Body of pancreas (tissue), 4 donors: ENCODE measurements around the gene LRRC23. TPM values are rescaled to one million over a fixed set of nuclear protein-coding genes. Genes with fewer than 3 reads are reported as not detected.
"Not testable (repeated sequence)": the region's sequence is repeated elsewhere in the genome, so short reads cannot be mapped to it uniquely, and the experiment has no call there.

Experiments used
- ATAC-seq: fragments of 150-250 bp; one replicate; pipeline ENCODE4 v1.9.1; 2016
- DNase-seq, 4 donors: peaks; one replicate each; pipeline ENCODE4 v3.0.0-alpha.2; 2019
- H3K27ac ChIP-seq, 4 donors: fragments of 200-600 bp; sonication (generic); 1 replicate in 3 of 4; 2 replicates in 1 of 4; pipeline versions ENCODE4 v1.5.1 to v1.6.1; 2016 to 2019; ENCODE audit warnings: mild to moderate bottlenecking in 1 of 4, mixed read lengths in 1 of 4, moderate library complexity in 1 of 4
- H3K27me3 ChIP-seq, 2 donors: fragments of 200-600 bp; sonication (generic); one replicate each; pipeline ENCODE4 v1.6.0; 2016; ENCODE audit warnings: mild to moderate bottlenecking in 1 of 2
- H3K36me3 ChIP-seq, 2 donors: fragments of 200-600 bp; sonication (generic); replicated peaks in 1 of 2; 2 replicates each; pipeline ENCODE4 v1.5.1; 2016; ENCODE audit warnings: low read depth in 2 of 2; ENCODE audit not compliant: insufficient read depth in 1 of 2
- H3K4me1 ChIP-seq: fragments of 200-600 bp; sonication (generic); one replicate; pipeline ENCODE4 v1.6.0; 2016
- H3K4me3 ChIP-seq, 2 donors: fragments of 200-600 bp; sonication (generic); 1 replicate in 1 of 2; 2 replicates in 1 of 2; pipeline ENCODE4 v1.5.1; 2016 to 2019
- H3K9me3 ChIP-seq, 3 donors: fragments of 200-600 bp; sonication (generic); 1 replicate in 2 of 3; 2 replicates in 1 of 3; pipeline ENCODE4 v1.5.1; 2016
- POLR2A ChIP-seq, 3 donors: fragments of 450-650 bp; IDR thresholded peaks; one replicate each; pipeline ENCODE4 v1.6.1; 2016; ENCODE audit warnings: antibody characterized with exemption in 3 of 3, mild to moderate bottlenecking in 2 of 3
- WGBS, 2 donors: methylation state at CpG; one replicate each; pipeline ENCODE4 v1.1.5; 2017; 5-methylcytosine and 5-hydroxymethylcytosine counted together
- intact Hi-C: fragments of 100-400 bp; cut with DNase I; formaldehyde crosslinking; loops from one replicate; pipeline ENCODE4 v1.15.1; 2023
- total RNA-seq, 2 donors: library from RNA; depleted of rRNA; stranded (reverse); fragments of >200 nt; gene quantifications; one replicate each; pipeline ENCODE4 v1.1.0, GENCODE V29; 2016
- TF ChIP-seq, protein P1 (sequence below), 7 experiments: fragments of 450-650 bp in 4 of 7; fragments of 200-600 bp in 3 of 7; sonication (generic) in 3 of 7; IDR thresholded peaks; one replicate each; pipeline ENCODE4 v1.5.1; 2016 to 2019; ENCODE audit warnings: antibody characterized with exemption in 7 of 7

LRRC23 gene
- total RNA-seq, 2 donors from 2014 or later: 7.0 to 21.1 TPM

DNA sequence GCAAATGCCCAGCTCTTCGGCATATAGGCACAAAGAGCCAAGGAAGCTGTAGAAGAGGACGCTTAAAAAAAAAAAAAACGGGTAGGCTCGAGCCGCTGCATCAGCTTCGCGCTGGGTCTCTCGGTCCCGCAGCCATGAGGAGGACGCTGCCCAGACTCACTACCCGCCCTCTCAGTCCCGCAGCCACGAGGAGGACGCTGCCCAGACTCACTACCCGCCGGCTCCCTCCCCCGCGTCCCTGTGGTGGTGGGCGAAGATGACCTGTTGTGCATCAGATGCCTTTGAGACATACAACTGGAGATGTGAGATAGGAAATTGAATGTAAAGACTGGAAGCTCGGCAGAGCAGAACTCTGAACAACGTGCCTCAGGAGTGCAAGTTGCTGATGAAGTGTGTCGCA is 20.1 kb upstream of the LRRC23 start:
- DNase-seq: no peak

DNA sequence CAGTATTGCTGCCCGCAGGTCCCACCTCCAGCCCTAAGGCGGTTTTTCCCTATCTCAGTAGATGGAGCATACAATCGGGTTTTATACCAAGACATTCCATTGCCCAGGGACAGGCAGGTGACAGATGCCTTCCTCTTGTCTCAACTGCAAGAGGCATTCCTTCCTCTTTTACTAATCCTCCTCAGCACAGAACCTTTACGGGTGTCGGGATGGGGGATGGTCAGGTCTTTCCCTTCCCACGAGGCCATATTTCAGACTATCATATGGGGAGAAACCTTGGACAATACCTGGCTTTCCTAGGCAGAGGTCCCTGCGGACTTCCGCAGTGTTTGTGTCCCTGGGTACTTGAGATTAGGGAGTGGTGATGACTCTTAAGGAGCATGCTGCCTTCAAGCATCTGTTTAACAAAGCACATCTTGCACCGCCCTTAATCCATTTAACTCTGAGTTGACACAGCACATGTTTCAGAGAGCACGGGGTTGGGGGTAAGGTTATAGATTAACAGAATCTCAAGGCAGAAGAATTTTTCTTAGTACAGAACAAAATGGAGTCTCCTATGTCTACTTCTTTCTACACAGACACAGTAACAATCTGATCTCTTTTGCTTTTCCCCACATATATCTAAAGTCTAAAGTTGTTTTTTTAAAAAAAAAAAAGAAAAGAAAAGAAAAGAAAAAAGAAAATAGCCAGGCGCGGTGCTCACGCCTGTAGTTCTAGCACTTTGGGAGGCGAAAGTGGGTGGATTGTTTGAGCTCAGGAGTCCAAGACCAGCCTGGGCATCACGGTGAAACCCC is 18.2 kb upstream of the LRRC23 start:
- not testable (repeated sequence) for H3K27ac ChIP-seq
- WGBS, 2 donors: 56 to 72% methylated on average over 11 to 13 of the region's 15 CpGs

More for the DNA sequence above, 20.1 kb upstream of the LRRC23 start:
- no peaks in the 10 kb centered on the region for H3K27me3 ChIP-seq
- intact Hi-C loops: no loop called here
- H3K4me3 ChIP-seq: no peak overlapping the region
- peaks cover 8% of the 10 kb centered on the region for H3K4me1 ChIP-seq
- H3K27ac ChIP-seq: no peak overlapping the region
- WGBS, 2 donors: 74 to 84% methylated on average over 22 of the region's 22 CpGs
- TF ChIP-seq, protein P1, sequence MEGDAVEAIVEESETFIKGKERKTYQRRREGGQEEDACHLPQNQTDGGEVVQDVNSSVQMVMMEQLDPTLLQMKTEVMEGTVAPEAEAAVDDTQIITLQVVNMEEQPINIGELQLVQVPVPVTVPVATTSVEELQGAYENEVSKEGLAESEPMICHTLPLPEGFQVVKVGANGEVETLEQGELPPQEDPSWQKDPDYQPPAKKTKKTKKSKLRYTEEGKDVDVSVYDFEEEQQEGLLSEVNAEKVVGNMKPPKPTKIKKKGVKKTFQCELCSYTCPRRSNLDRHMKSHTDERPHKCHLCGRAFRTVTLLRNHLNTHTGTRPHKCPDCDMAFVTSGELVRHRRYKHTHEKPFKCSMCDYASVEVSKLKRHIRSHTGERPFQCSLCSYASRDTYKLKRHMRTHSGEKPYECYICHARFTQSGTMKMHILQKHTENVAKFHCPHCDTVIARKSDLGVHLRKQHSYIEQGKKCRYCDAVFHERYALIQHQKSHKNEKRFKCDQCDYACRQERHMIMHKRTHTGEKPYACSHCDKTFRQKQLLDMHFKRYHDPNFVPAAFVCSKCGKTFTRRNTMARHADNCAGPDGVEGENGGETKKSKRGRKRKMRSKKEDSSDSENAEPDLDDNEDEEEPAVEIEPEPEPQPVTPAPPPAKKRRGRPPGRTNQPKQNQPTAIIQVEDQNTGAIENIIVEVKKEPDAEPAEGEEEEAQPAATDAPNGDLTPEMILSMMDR (IDR thresholded peaks at IDR 0.05): no peak
- no peak for TF ChIP-seq POLR2A (IDR thresholded peaks at IDR 0.05)
- H3K9me3 ChIP-seq: no peaks in the 10 kb centered on the region
- ATAC-seq: no peak
- no peaks in the 10 kb centered on the region for H3K36me3 ChIP-seq

DNA sequence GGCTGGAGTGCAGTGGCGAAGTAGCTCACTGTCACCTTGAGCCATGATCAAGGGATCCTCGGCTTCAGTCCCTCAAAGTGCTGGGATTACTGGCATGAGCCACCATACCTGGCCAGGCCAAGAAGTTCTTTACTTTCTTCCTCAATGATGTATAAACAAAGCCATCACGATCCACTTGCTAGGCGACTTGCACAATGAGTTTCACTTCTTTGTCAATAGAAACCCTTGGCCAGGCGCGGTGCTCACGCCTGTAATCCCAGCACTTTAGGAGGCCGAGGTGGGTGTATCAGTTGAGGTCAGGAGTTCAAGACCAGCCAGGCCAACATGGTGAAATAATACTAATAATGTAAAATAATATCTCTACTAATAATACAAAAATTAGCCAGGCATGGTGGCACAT is 17.2 kb upstream of the LRRC23 start:
- peaks cover 10% of the 10 kb centered on the region for H3K4me1 ChIP-seq
- no peak overlapping the region for H3K27ac ChIP-seq
- H3K36me3 ChIP-seq: no peaks in the 10 kb centered on the region
- H3K27me3 ChIP-seq: no peaks in the 10 kb centered on the region
- TF ChIP-seq POLR2A (IDR thresholded peaks at IDR 0.05): no peak
- TF ChIP-seq, protein P1 (IDR thresholded peaks at IDR 0.05): no peak
- DNase-seq (no peak), ATAC-seq (no peak)
- no peak overlapping the region for H3K4me3 ChIP-seq
- no peaks in the 10 kb centered on the region for H3K9me3 ChIP-seq
- 74 to 82% methylated on average over 8 of the region's 8 CpGs for WGBS, 2 donors
- intact Hi-C loops: no loop called here

More for the DNA sequence above, 18.2 kb upstream of the LRRC23 start:
- H3K27me3 ChIP-seq, DNase-seq, H3K9me3 ChIP-seq, H3K36me3 ChIP-seq, intact Hi-C loops, H3K4me3 ChIP-seq, ATAC-seq, H3K4me1 ChIP-seq: not testable (repeated sequence)

DNA sequence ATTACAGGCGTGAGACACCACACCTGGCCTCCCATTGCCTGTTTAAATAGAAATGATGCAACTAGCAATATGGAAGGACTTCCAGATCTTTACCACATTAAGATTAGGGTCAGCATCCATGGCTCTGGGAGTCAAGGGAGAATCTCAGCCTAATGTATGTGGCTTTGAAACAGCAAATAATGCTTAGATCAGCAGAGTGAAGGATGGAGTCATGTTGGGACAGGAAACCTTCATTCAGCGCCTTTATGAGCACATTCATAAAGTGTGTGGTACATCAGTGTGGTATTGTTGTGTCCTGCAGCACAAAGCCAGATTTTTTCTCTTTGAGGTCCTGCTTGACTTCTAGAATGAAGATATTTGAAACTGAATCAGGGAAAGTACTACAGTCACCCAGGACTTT is 16.3 kb upstream of the LRRC23 start:
- no peaks in the 10 kb centered on the region for H3K27me3 ChIP-seq
- no peak overlapping the region for H3K27ac ChIP-seq
- no peaks in the 10 kb centered on the region for H3K36me3 ChIP-seq
- ATAC-seq (no peak), DNase-seq (no peak)
- peaks cover 10% of the 10 kb centered on the region for H3K4me1 ChIP-seq
- no peaks in the 10 kb centered on the region for H3K9me3 ChIP-seq
- TF ChIP-seq POLR2A (IDR thresholded peaks at IDR 0.05): no peak
- TF ChIP-seq, protein P1 (IDR thresholded peaks at IDR 0.05): no peak
- 78 to 85% methylated on average over 2 of the region's 2 CpGs for WGBS, 2 donors
- intact Hi-C loops: no loop called here
- no peak overlapping the region for H3K4me3 ChIP-seq

DNA sequence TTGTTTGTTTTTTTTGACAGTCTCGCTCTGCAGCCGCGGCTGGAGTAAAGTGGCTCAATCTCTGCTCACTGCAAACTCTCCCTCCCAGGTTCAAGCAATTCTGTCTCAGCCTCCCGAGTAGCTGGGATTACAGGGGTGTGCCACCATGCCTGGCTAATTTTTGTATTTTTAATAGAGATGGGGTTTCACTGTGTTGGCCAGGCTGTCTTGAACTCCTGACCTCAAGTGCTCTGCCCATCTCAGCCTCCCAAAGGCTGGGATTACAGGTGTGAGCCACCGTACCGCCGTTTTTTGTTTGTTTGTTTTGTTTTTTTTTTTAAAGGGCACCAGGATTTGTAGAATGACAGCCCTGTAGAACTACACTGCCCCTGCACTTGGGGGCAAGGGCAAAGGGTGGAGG is 15.8 kb upstream of the LRRC23 start:
- H3K9me3 ChIP-seq, H3K4me3 ChIP-seq, intact Hi-C loops, H3K27ac ChIP-seq, H3K27me3 ChIP-seq, H3K36me3 ChIP-seq, H3K4me1 ChIP-seq, ATAC-seq, DNase-seq: not testable (repeated sequence)
- 56 to 58% methylated on average over 7 of the region's 7 CpGs for WGBS, 2 donors

DNA sequence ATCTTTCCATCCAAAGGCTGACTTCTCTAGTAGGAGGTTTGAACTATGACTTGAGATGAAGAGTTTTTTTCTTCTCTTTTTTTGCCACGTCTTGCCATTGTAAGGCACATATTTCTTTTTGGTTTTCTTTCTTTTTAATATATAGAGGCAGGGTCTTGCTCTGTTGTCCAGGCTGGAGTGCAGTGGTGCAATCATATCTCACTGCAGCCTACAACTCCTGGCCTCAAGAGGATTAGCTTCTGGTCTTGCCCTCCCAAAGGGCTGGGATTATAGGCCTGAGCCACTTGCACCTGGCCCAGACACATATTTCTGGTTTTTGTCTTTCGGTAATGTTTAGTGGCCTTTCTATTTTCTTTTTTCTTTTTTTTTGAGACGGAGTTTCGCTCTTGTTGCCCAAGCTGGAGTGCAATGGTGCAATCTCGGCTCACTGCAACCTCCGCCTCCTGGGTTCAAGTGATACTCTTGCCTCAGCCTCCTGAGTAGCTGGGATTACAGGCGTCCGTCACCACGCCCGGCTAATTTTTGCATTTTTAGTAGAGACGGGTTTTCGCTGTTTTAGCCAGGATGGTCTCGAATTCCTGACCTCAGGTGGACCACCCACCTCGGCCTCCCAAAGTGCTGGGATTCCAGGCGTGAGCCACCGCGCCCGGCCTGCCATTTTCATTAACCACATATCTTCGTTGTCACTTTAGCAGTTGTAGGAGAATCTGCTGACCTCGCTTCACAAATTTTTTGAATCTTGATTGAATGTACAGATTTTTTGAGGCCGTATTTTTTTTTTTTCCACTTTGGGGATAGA is 14.6 kb upstream of the LRRC23 start:
- intact Hi-C loops, H3K36me3 ChIP-seq, H3K4me1 ChIP-seq, H3K4me3 ChIP-seq, H3K9me3 ChIP-seq, DNase-seq, ATAC-seq, H3K27me3 ChIP-seq: not testable (repeated sequence)
- peak overlapping the region in 2 of 4 donors; percentile 86 to 95 for H3K27ac ChIP-seq
- WGBS, 2 donors: 82 to 91% methylated on average over 17 to 21 of the region's 21 CpGs
